PC-3 (cell line): Measurements from ENCODE around the gene TPST1. TPM values are rescaled to one million over a fixed set of nuclear protein-coding genes. Genes with fewer than 3 reads are reported as not detected.

Experiments used
- ATAC-seq: fragments of 200-7000 bp; cut with Tn5 transposase; 2 replicates; pipeline ENCODE4 v1.9.1; 2020; ENCODE audit warnings: mild to moderate bottlenecking, moderate library complexity
- BruUV-seq: library from RNA; stranded (reverse); fragments of 400-500 nt; replicated peaks from 2 replicates; lab custom pipeline; 2021; lab: Mats Ljungman, UMichigan
- CTCF ChIA-PET: fragments of 300-600 bp; sonication (Branson Sonifier 250); formaldehyde crosslinking; loops from one replicate; lab custom pipeline; 2022; ENCODE audit warnings: antibody characterized with exemption; lab: Charles Lee
- POLR2A ChIA-PET: fragments of 300-600 bp; sonication (Branson Sonifier 250); formaldehyde crosslinking; loops from one replicate; lab custom pipeline; 2022; ENCODE audit warnings: antibody characterized with exemption; ENCODE audit not compliant: unreplicated experiment; lab: Charles Lee
- DNase-seq: peaks from one replicate; pipeline ENCODE4 v3.0.0-alpha.2; 2015
- H2AFZ ChIP-seq: fragments of 300-600 bp; sonication (generic); 2 replicates; pipeline ENCODE4 v1.6.0; 2016; ENCODE audit warnings: antibody characterized with exemption, low read length
- H3F3A ChIP-seq: fragments of 300-600 bp; sonication (generic); one replicate; pipeline ENCODE4 v1.6.0; 2017; ENCODE audit warnings: antibody characterized with exemption, low read length, control low read depth, mild to moderate bottlenecking; ENCODE audit not compliant: unreplicated experiment
- H3K27ac ChIP-seq: fragments of 300-600 bp; sonication (generic); 2 replicates; pipeline ENCODE4 v1.5.1; 2016; ENCODE audit warnings: mild to moderate bottlenecking, low read length
- H3K27me3 ChIP-seq: fragments of 300-600 bp; sonication (generic); 2 replicates; pipeline ENCODE4 v1.6.1; 2016; ENCODE audit warnings: low read length, mixed read lengths
- H3K36me3 ChIP-seq: fragments of 300-600 bp; sonication (generic); 2 replicates; pipeline ENCODE4 v1.6.1; 2016; ENCODE audit warnings: low read depth, mixed run types, low read length, mixed read lengths
- H3K4me1 ChIP-seq: fragments of 300-600 bp; sonication (generic); 2 replicates; pipeline ENCODE4 v1.5.1; 2016; ENCODE audit warnings: low read length; ENCODE audit not compliant: insufficient read depth
- H3K4me2 ChIP-seq: fragments of 300-600 bp; sonication (generic); 2 replicates; pipeline ENCODE4 v1.6.0; 2016; ENCODE audit warnings: low read length
- H3K4me3 ChIP-seq: fragments of 300-600 bp; sonication (generic); 2 replicates; pipeline ENCODE4 v1.5.1; 2016; ENCODE audit warnings: mild to moderate bottlenecking, low read length, mixed read lengths
- H3K79me2 ChIP-seq: fragments of 300-600 bp; sonication (generic); 2 replicates; pipeline ENCODE4 v1.6.1; 2017; ENCODE audit warnings: low read length, mixed read lengths
- H3K9ac ChIP-seq: fragments of 300-600 bp; sonication (generic); 2 replicates; pipeline ENCODE4 v1.6.0; 2016; ENCODE audit warnings: mild to moderate bottlenecking, low read length
- H3K9me2 ChIP-seq: fragments of 300-600 bp; sonication (generic); replicated peaks from 2 replicates; pipeline ENCODE4 v1.6.1; 2016; ENCODE audit warnings: mixed run types, low read length, mixed read lengths
- H3K9me3 ChIP-seq: fragments of 300-600 bp; sonication (generic); 2 replicates; pipeline ENCODE4 v1.6.1; 2016; ENCODE audit warnings: low read length, mixed read lengths
- H4K20me1 ChIP-seq: fragments of 300-600 bp; sonication (generic); 2 replicates; pipeline ENCODE4 v1.6.1; 2016; ENCODE audit warnings: low read length, mixed read lengths
- CTCF ChIP-seq: fragments of 300-600 bp; sonication (generic); conservative IDR thresholded peaks from 2 replicates; pipeline ENCODE4 v1.5.1; 2017; ENCODE audit warnings: antibody characterized with exemption, low read depth, mild to moderate bottlenecking, low read length
- EZH2 ChIP-seq: fragments of 300-600 bp; sonication (generic); IDR thresholded peaks from one replicate; pipeline ENCODE4 v1.6.1; 2017; ENCODE audit warnings: antibody characterized with exemption, mild to moderate bottlenecking, low read length; ENCODE audit not compliant: unreplicated experiment
- EZH2phosphoT487 ChIP-seq: fragments of 300-600 bp; sonication (generic); IDR thresholded peaks from 2 replicates; pipeline ENCODE4 v1.6.1; 2018; ENCODE audit warnings: mild to moderate bottlenecking, antibody characterized with exemption, low read length, borderline replicate concordance
- intact Hi-C: fragments of 100-400 bp; cut with micrococcal nuclease; formaldehyde crosslinking; loops from 2 replicates; pipeline ENCODE4 v1.9.0; 2023
- total RNA-seq: library from RNA; depleted of rRNA; stranded (reverse); fragments of >200 nt; gene quantifications from 2 replicates; pipeline ENCODE4 v1.2.3, GENCODE V29; 2014

TPST1 gene
- total RNA-seq, 1 experiment from 2014 or later, result 14.4 TPM

GRCh38 chr7:66297579-66297978 lies 92.4 kb downstream of the TPST1 start:
- no peaks in the 10 kb centered on the region for H3K9me2 ChIP-seq
- no peak overlapping the region for H3K4me3 ChIP-seq
- H3K36me3 ChIP-seq, result peaks cover 11% of the 10 kb centered on the region; the same call in 1 of the 2 replicates
- H3K4me2 ChIP-seq, result no peak overlapping the region
- no TSS peak for BruUV-seq
- ChIA-PET POLR2A (no interaction called here), CTCF (no interaction called here)
- H3K27ac ChIP-seq, result no peak overlapping the region
- no peaks in the 10 kb centered on the region for H3K4me1 ChIP-seq
- intact Hi-C loops, result no loop called here
- H4K20me1 ChIP-seq, result no peaks in the 10 kb centered on the region
- H3F3A ChIP-seq, result no peaks in the 10 kb centered on the region
- H3K9ac ChIP-seq, result no peak overlapping the region
- no peak for ATAC-seq
- H2AFZ ChIP-seq, result no peak overlapping the region
- H3K27me3 ChIP-seq, result no peaks in the 10 kb centered on the region
- peaks cover 11% of the 10 kb centered on the region; the same call in 1 of the 2 replicates for H3K9me3 ChIP-seq
- no peak for TF ChIP-seq EZH2phosphoT487
- no peaks in the 10 kb centered on the region for H3K79me2 ChIP-seq
- no peak for DNase-seq

GRCh38 chr7:66301249-66301648 lies 96.1 kb downstream of the TPST1 start:
- Histone ChIP-seq H3K36me3 (peaks cover 11% of the 10 kb centered on the region; the same call in 1 of the 2 replicates), H3K27me3 (no peaks in the 10 kb centered on the region), H3K4me3 (no peak overlapping the region), H3K27ac (no peak overlapping the region), H2AFZ (no peak overlapping the region), H3K9me3 (peaks cover 11% of the 10 kb centered on the region; the same call in 1 of the 2 replicates), H3K4me1 (peaks cover 21% of the 10 kb centered on the region), H3K79me2 (no peaks in the 10 kb centered on the region), H3K4me2 (no peak overlapping the region), H4K20me1 (no peaks in the 10 kb centered on the region), H3F3A (no peaks in the 10 kb centered on the region), H3K9me2 (no peaks in the 10 kb centered on the region), H3K9ac (no peak overlapping the region)
- ChIA-PET CTCF (no interaction called here), POLR2A (no interaction called here)
- ATAC-seq, result no peak
- TF ChIP-seq EZH2, result no peak
- no peak for TF ChIP-seq EZH2phosphoT487
- no peak for TF ChIP-seq CTCF
- intact Hi-C loops, result loop anchor here (10.0 kb wide), 1 partner anchor 186 kb away; the partner anchor contains the start of gene CRCP
- no TSS peak for BruUV-seq
- DNase-seq, result no peak

- Histone ChIP-seq H2AFZ (no peak overlapping the region), H3K27ac (no peak overlapping the region), H3K36me3 (peaks cover 11% of the 10 kb centered on the region; the same call in 1 of the 2 replicates), H3F3A (no peaks in the 10 kb centered on the region), H3K4me3 (no peak overlapping the region), H3K4me2 (no peak overlapping the region), H3K4me1 (peaks cover 25% of the 10 kb centered on the region), H3K79me2 (no peaks in the 10 kb centered on the region), H3K9me2 (no peaks in the 10 kb centered on the region), H3K27me3 (no peaks in the 10 kb centered on the region), H3K9ac (no peak overlapping the region), H3K9me3 (peaks cover 11% of the 10 kb centered on the region; the same call in 1 of the 2 replicates), H4K20me1 (no peaks in the 10 kb centered on the region)
- DNase-seq (no peak), ATAC-seq (no peak)
- ChIA-PET POLR2A (interaction anchor here (0.6 kb wide), 1 partner anchor 327 kb away, joined by 11 read pairs; the partner anchor contains the start of gene KCTD7), CTCF (no interaction called here)
- TF ChIP-seq EZH2phosphoT487 (no peak), CTCF (no peak), EZH2 (no peak)
- no TSS peak for BruUV-seq
- intact Hi-C loops, result loop anchor here (10.0 kb wide), 1 partner anchor 187 kb away; the partner anchor contains the start of gene CRCP
Measured at GRCh38 chr7:66301737-66302136, 96.6 kb downstream of the TPST1 start.
